HuH-7.5 (cell line): Measurements from ENCODE around the gene TELO2.

ENCODE experiments used
- DNase-seq: peaks from one replicate; pipeline ENCODE4 v3.0.0; 2011; ENCODE audit warnings: low spot score

The TELO2 gene

GRCh38 chr16:1498899-1499676, 5.9 kb downstream of the TELO2 start:
- DNase-seq, result no peak

- DNase-seq, result no peak
Observed at GRCh38 chr16:1499756-1500464, 6.8 kb downstream of the TELO2 start.

- DNase-seq, result no peak
Observed at GRCh38 chr16:1500465-1501150, 7.4 kb downstream of the TELO2 start.

GRCh38 chr16:1501630-1502029, 8.5 kb downstream of the TELO2 start:
- DNase-seq, result no peak

- DNase-seq, result no peak
Observed at GRCh38 chr16:1502092-1503004, 9.2 kb downstream of the TELO2 start.

- DNase-seq, result no peak
Observed at GRCh38 chr16:1503110-1503955, 10.2 kb downstream of the TELO2 start.

- no peak for DNase-seq
Observed at GRCh38 chr16:1505073-1505844, 12.1 kb downstream of the TELO2 start.

GRCh38 chr16:1505912-1506311, 12.8 kb downstream of the TELO2 start:
- DNase-seq, result no peak

GRCh38 chr16:1506494-1507213, 13.5 kb downstream of the TELO2 start:
- DNase-seq, result no peak

- DNase-seq, result no peak
Observed at GRCh38 chr16:1508494-1509187, 15.5 kb downstream of the TELO2 start.

GRCh38 chr16:1509307-1510221, 16.4 kb downstream of the TELO2 start:
- no peak for DNase-seq

- no peak for DNase-seq
Observed at GRCh38 chr16:1510272-1510671, 17.1 kb downstream of the TELO2 start.

- DNase-seq, result no peak
Observed at GRCh38 chr16:1510941-1511351, 17.8 kb downstream of the TELO2 start.

- no peak for DNase-seq
Observed at GRCh38 chr16:1511662-1512569, 18.8 kb downstream of the TELO2 start.

- DNase-seq, result no peak
Observed at GRCh38 chr16:1512774-1513173, 19.6 kb downstream of the TELO2 start.

GRCh38 chr16:1514507-1514906, 21.3 kb downstream of the TELO2 start:
- no peak for DNase-seq
